H1 (cell line): ENCODE data around the gene OTUD1. TPM values are rescaled to one million over a fixed set of nuclear protein-coding genes. Genes with fewer than 3 reads are reported as not detected.

Experiments
- CTCF ChIA-PET: fragments of 300-600 bp; sonication (Branson Sonifier 250); formaldehyde crosslinking; loops from one replicate; lab custom pipeline; 2021; ENCODE audit not compliant: partially characterized antibody; lab: Charles Lee
- POLR2A ChIA-PET: fragments of 300-600 bp; sonication (Branson Sonifier 250); formaldehyde crosslinking; loops from one replicate; lab custom pipeline; 2021; ENCODE audit warnings: inconsistent platforms; ENCODE audit not compliant: partially characterized antibody; lab: Charles Lee
- DNase-seq, 2 experiments: peaks; one replicate each; pipeline versions ENCODE4 v3.0.0 to v3.0.0-alpha.2; 2010 to 2022; ENCODE audit warnings: low spot score in 2 of 2, low read depth in 1 of 2, mixed read lengths in 1 of 2
- FAIRE-seq: peaks from 2 replicates; lab custom pipeline; 2011; peaks lifted over from hg19 to GRCh38; lab: Jason Lieb, UNC
- H2AFZ ChIP-seq: 2 replicates; pipeline ENCODE4 v1.8.1; 2012; ENCODE audit warnings: low read length, inconsistent platforms
- H2AK5ac ChIP-seq: 2 replicates; pipeline ENCODE4 v1.6.1; 2013; ENCODE audit warnings: low read depth, low read length
- H2BK120ac ChIP-seq: replicated peaks from 2 replicates; pipeline ENCODE3; 2013; ENCODE audit warnings: low read depth, low read length, inconsistent platforms
- H2BK12ac ChIP-seq: 2 replicates; pipeline ENCODE4 v1.6.1; 2013; ENCODE audit warnings: low read depth, low read length
- H2BK15ac ChIP-seq: 2 replicates; pipeline ENCODE4 v1.6.1; 2013; ENCODE audit warnings: low read length
- H2BK20ac ChIP-seq: 2 replicates; pipeline ENCODE4 v1.6.1; 2013; ENCODE audit warnings: low read length
- H2BK5ac ChIP-seq: 2 replicates; pipeline ENCODE4 v1.6.1; 2013; ENCODE audit warnings: low read depth, low read length
- H3K14ac ChIP-seq: 2 replicates; pipeline ENCODE4 v1.6.1; 2013; ENCODE audit warnings: inconsistent platforms; ENCODE audit not compliant: insufficient read length
- H3K18ac ChIP-seq: 2 replicates; pipeline ENCODE4 v1.6.1; 2013; ENCODE audit warnings: low read length; ENCODE audit errors: extremely low read depth
- H3K23ac ChIP-seq: 2 replicates; pipeline ENCODE4 v1.6.1; 2013; ENCODE audit warnings: inconsistent platforms; ENCODE audit not compliant: insufficient read length
- H3K23me2 ChIP-seq: 2 replicates; pipeline ENCODE4 v1.6.1; 2013; ENCODE audit warnings: low read depth, low read length
- H3K27ac ChIP-seq: 2 replicates; pipeline ENCODE4 v1.6.1; 2011; ENCODE audit warnings: low read depth, low read length, inconsistent platforms
- H3K27me3 ChIP-seq, 4 experiments: replicated peaks in 1 of 4; 1 replicate in 1 of 4; 2 replicates in 3 of 4; pipeline versions ENCODE4 v1.6.1 to v1.8.1; 2011 to 2013; ENCODE audit warnings: low read length in 3 of 4, mild to moderate bottlenecking in 3 of 4, inconsistent platforms in 2 of 4, mixed read lengths in 2 of 4, moderate library complexity in 1 of 4; ENCODE audit not compliant: control insufficient read depth in 3 of 4, insufficient read depth in 3 of 4; ENCODE audit errors: extremely low read depth in 1 of 4
- H3K36me3 ChIP-seq, 4 experiments: 2 replicates each; pipeline versions ENCODE4 v1.6.1 to v1.8.1; 2011 to 2013; ENCODE audit warnings: mild to moderate bottlenecking in 4 of 4, low read length in 3 of 4, moderate library complexity in 2 of 4, control low read depth in 1 of 4, inconsistent platforms in 1 of 4; ENCODE audit not compliant: insufficient read depth in 4 of 4, control insufficient read depth in 2 of 4
- H3K4ac ChIP-seq: replicated peaks from 2 replicates; pipeline ENCODE3; 2013; ENCODE audit warnings: low read length, low read depth, mixed read lengths, inconsistent platforms; ENCODE audit not compliant: insufficient read length
- H3K4me1 ChIP-seq, 4 experiments: replicated peaks in 1 of 4; 1 replicate in 1 of 4; 2 replicates in 3 of 4; pipeline versions ENCODE4 v1.6.1 to v1.8.1; 2011 to 2013; ENCODE audit warnings: low read length in 3 of 4, inconsistent platforms in 2 of 4, mixed read lengths in 1 of 4; ENCODE audit not compliant: insufficient read depth in 4 of 4, control insufficient read depth in 3 of 4
- H3K4me2 ChIP-seq, 2 experiments: 2 replicates each; pipeline versions ENCODE4 v1.6.1 to v1.8.1; 2011 to 2013; ENCODE audit warnings: low read depth in 2 of 2, low read length in 2 of 2, control low read depth in 1 of 2, inconsistent platforms in 1 of 2, mild to moderate bottlenecking in 1 of 2; ENCODE audit not compliant: insufficient read depth in 1 of 2
- H3K4me3 ChIP-seq, 4 experiments: fragments of 200-600, 300-600 bp in 1 of 4; sonication (generic), shearing (Covaris generic), sonication (Bioruptor Twin) in 1 of 4; 2 replicates each; pipeline versions ENCODE4 v1.5.1 to v1.8.1; 2011 to 2016; ENCODE audit warnings: low read length in 4 of 4, low read depth in 3 of 4, control low read depth in 2 of 4, inconsistent platforms in 2 of 4, mild to moderate bottlenecking in 2 of 4, mixed read lengths in 1 of 4, moderate library complexity in 1 of 4; ENCODE audit not compliant: insufficient read depth in 2 of 4; ENCODE audit errors: extremely low read depth in 1 of 4
- H3K56ac ChIP-seq: replicated peaks from 2 replicates; pipeline ENCODE3; 2013; ENCODE audit warnings: low read depth, mild to moderate bottlenecking, mixed read lengths, low read length, inconsistent platforms; ENCODE audit not compliant: insufficient read length
- H3K79me1 ChIP-seq: 2 replicates; pipeline ENCODE4 v1.6.1; 2013; ENCODE audit warnings: low read depth, low read length, control low read depth
- H3K79me2 ChIP-seq, 2 experiments: 2 replicates each; pipeline versions ENCODE4 v1.6.1 to v1.8.1; 2012 to 2013; ENCODE audit warnings: low read length in 2 of 2, mild to moderate bottlenecking in 2 of 2, inconsistent platforms in 1 of 2; ENCODE audit not compliant: insufficient read depth in 2 of 2, control insufficient read depth in 1 of 2
- H3K9ac ChIP-seq, 4 experiments: replicated peaks in 1 of 4; 1 replicate in 1 of 4; 2 replicates in 3 of 4; pipeline versions ENCODE4 v1.6.1 to v1.8.1; 2011 to 2013; ENCODE audit warnings: low read depth in 3 of 4, low read length in 3 of 4, control low read depth in 2 of 4, mild to moderate bottlenecking in 2 of 4, moderate library complexity in 2 of 4, inconsistent platforms in 1 of 4; ENCODE audit errors: extremely low read depth in 1 of 4
- H3K9me3 ChIP-seq, 2 experiments: 2 replicates each; pipeline versions ENCODE4 v1.6.1 to v1.8.1; 2012 to 2013; ENCODE audit warnings: mild to moderate bottlenecking in 2 of 2, moderate library complexity in 2 of 2, control low read depth in 1 of 2, inconsistent platforms in 1 of 2, low read depth in 1 of 2, low read length in 1 of 2, mixed read lengths in 1 of 2; ENCODE audit not compliant: insufficient read depth in 2 of 2
- H4K20me1 ChIP-seq, 2 experiments: replicated peaks in 1 of 2; 2 replicates each; pipeline versions ENCODE3 to v1.8.1; 2011 to 2013; ENCODE audit warnings: inconsistent platforms in 2 of 2, low read length in 2 of 2, mild to moderate bottlenecking in 1 of 2; ENCODE audit not compliant: insufficient read depth in 2 of 2, control insufficient read depth in 1 of 2
- H4K5ac ChIP-seq: 2 replicates; pipeline ENCODE4 v1.6.1; 2013; ENCODE audit warnings: low read length, low read depth, mixed read lengths, inconsistent platforms; ENCODE audit not compliant: insufficient read length
- H4K8ac ChIP-seq: 2 replicates; pipeline ENCODE4 v1.8.0; 2013; ENCODE audit warnings: mild to moderate bottlenecking, moderate library complexity, low read length, inconsistent platforms; ENCODE audit not compliant: insufficient read depth; ENCODE audit errors: extremely low read depth
- H4K91ac ChIP-seq: replicated peaks from 2 replicates; pipeline ENCODE3; 2013; ENCODE audit warnings: low read length, mixed read lengths, inconsistent platforms; ENCODE audit not compliant: insufficient read length
- ASH2L ChIP-seq: fragments of 200-600, 300-600 bp; sonication (generic); IDR thresholded peaks from one replicate; pipeline ENCODE4 v1.7.1; 2017; ENCODE audit warnings: low read length
- CREB1 ChIP-seq: IDR thresholded peaks from 2 replicates; pipeline ENCODE4 v1.6.1; 2012; ENCODE audit warnings: inconsistent platforms
- FOSL1 ChIP-seq: IDR thresholded peaks from 2 replicates; pipeline ENCODE4 v1.6.1; 2011; ENCODE audit warnings: mild to moderate bottlenecking, low read depth, low read length, moderate library complexity; ENCODE audit not compliant: insufficient read depth
- KDM4A ChIP-seq: IDR thresholded peaks from one replicate; pipeline ENCODE4 v1.7.1; 2012; ENCODE audit warnings: low read depth, mild to moderate bottlenecking, moderate library complexity, low read length, inconsistent platforms; ENCODE audit not compliant: severe bottlenecking
- NANOG ChIP-seq: IDR thresholded peaks from 2 replicates; pipeline ENCODE4 v1.6.1; 2011; ENCODE audit warnings: low read length, low read depth, mild to moderate bottlenecking, inconsistent platforms; ENCODE audit not compliant: insufficient read depth, poor library complexity, severe bottlenecking
- PHF8 ChIP-seq: fragments of 200-600 bp; sonication (generic); conservative IDR thresholded peaks from 2 replicates; pipeline ENCODE4 v1.7.1; 2012; ENCODE audit warnings: low read depth, mild to moderate bottlenecking, inconsistent platforms, low read length, moderate library complexity
- POLR2AphosphoS5 ChIP-seq: IDR thresholded peaks from 2 replicates; pipeline ENCODE4 v1.6.1; 2011; ENCODE audit warnings: low read depth, low read length
- RAD21 ChIP-seq, 2 experiments: IDR thresholded peaks in 1 of 2; conservative IDR thresholded peaks in 1 of 2; 2 replicates each; pipeline ENCODE4 v1.6.1; 2011; ENCODE audit warnings: low read depth in 2 of 2, low read length in 2 of 2, improper control_type of control experiment in 1 of 2, inconsistent platforms in 1 of 2, mild to moderate bottlenecking in 1 of 2, moderate library complexity in 1 of 2
- RXRA ChIP-seq: IDR thresholded peaks from 2 replicates; pipeline ENCODE4 v1.6.1; 2011; ENCODE audit warnings: low read depth, mild to moderate bottlenecking, low read length, moderate library complexity; ENCODE audit not compliant: insufficient read depth
- SIX5 ChIP-seq: IDR thresholded peaks from 2 replicates; pipeline ENCODE4 v1.6.1; 2011; ENCODE audit warnings: mild to moderate bottlenecking, low read depth, low read length
- YY1 ChIP-seq: IDR thresholded peaks from 2 replicates; pipeline ENCODE4 v1.6.1; 2011; ENCODE audit warnings: low read depth, mild to moderate bottlenecking, low read length
- WGBS, 2 experiments: shearing (Covaris generic) in 1 of 2; methylation state at CpG; one replicate each; pipeline versions ENCODE4 v1.1.6 to v1.1.7; 2013 to 2015; ENCODE audit warnings: low lambda C conversion rate in 2 of 2, mixed read lengths in 2 of 2, inconsistent platforms in 1 of 2, low coverage in 1 of 2, missing lambda C conversion rate in 1 of 2; ENCODE audit not compliant: insufficient replicate concordance in 2 of 2, insufficient coverage in 1 of 2, insufficient read length in 1 of 2; ENCODE audit errors: extremely low coverage in 1 of 2, missing lambda C conversion rate in 1 of 2; 5-methylcytosine and 5-hydroxymethylcytosine counted together
- polyA plus RNA-seq, 7 experiments: library from polyadenylated mRNA; depleted of rRNA in 3 of 7; stranded (reverse) in 5 of 7; unstranded in 2 of 7; fragments of >200 nt in 5 of 7; fragments of 200-250 nt in 2 of 7; gene quantifications; 1 replicate in 5 of 7; 2 replicates in 1 of 7; 4 replicates in 1 of 7; pipeline versions ENCODE4 v1.2.1 to v1.2.3, GENCODE V29; 2011 to 2013; ENCODE audit warnings: missing spikeins in 2 of 7, mixed read lengths in 2 of 7
- total RNA-seq: library from RNA; stranded (reverse); fragmentation: NEBNext Ultra II Directional; extraction: Animal tissue kit (Norgen Biotek cat#: 25700); gene quantifications from 2 replicates; pipeline ENCODE4 v1.2.1, GENCODE V29; 2021
- TF ChIP-seq, protein P1 (sequence below): IDR thresholded peaks from 2 replicates; pipeline ENCODE4 v1.6.1; 2012; ENCODE audit warnings: low read length, inconsistent platforms

OTUD1 gene
- total and polyA plus RNA-seq, 2 of the 8 experiments (the other 6 are each of a cell fraction or from before 2014, with no cell fraction given) = 1.3 to 7.1 TPM

DNA sequence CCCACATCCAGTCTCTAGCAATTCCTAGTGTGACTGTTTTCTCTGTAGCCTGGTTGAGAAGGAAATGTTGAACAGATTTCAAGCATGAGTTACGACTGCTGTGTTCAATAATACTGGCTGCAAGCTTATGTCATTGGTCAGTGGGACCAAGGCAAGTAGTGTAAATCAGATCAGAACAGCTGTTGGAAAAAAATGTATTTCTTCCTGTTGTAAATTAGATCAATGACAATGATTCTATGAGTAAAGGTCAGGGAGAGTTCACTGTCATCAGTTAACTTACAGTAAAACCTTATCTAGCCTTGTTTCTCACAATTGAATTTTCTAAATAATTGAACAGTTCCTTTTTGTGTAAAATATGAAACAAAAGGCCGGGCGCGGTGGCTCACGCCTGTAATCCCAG is 6.7 kb downstream of the OTUD1 start:
- H3K36me3 ChIP-seq = no peaks in the 10 kb centered on the region
- no peak overlapping the region for H3K23ac ChIP-seq
- no peak for DNase-seq
- H2AK5ac ChIP-seq = no peak overlapping the region
- H3K56ac ChIP-seq = no peak overlapping the region
- H3K4me1 ChIP-seq = peaks cover 0 to 3% (median 1%) of the 10 kb centered on the region in 4 experiments; a peak in 3 of 7 replicates
- no peaks in the 10 kb centered on the region for H3K9me3 ChIP-seq
- H3K4me3 ChIP-seq = no peak overlapping the region
- no peak overlapping the region for H3K9ac ChIP-seq
- 96% methylated on average over 5 of the region's 5 CpGs; no CpG with 5 or more reads in 1 of the 2 experiments for WGBS, 2 experiments
- no peak overlapping the region for H3K4me2 ChIP-seq
- no peaks in the 10 kb centered on the region for H3K79me1 ChIP-seq
- H3K23me2 ChIP-seq = no peaks in the 10 kb centered on the region
- no peak for TF ChIP-seq NANOG
- no peak for TF ChIP-seq FOSL1
- TF ChIP-seq CREB1 = no peak
- TF ChIP-seq POLR2AphosphoS5 = no peak
- TF ChIP-seq PHF8 = no peak
- TF ChIP-seq SIX5 = no peak
- TF ChIP-seq KDM4A = no peak
- no peak for TF ChIP-seq YY1
- no peak for TF ChIP-seq ASH2L
- TF ChIP-seq RAD21 (IDR thresholded peaks at IDR 0.05 in 1 of 2, conservative IDR thresholded peaks at IDR 0.05 in 1 of 2; ENCODE audit: low read depth in 2 of 2, low read length in 2 of 2) = no peak
- TF ChIP-seq, protein P1, sequence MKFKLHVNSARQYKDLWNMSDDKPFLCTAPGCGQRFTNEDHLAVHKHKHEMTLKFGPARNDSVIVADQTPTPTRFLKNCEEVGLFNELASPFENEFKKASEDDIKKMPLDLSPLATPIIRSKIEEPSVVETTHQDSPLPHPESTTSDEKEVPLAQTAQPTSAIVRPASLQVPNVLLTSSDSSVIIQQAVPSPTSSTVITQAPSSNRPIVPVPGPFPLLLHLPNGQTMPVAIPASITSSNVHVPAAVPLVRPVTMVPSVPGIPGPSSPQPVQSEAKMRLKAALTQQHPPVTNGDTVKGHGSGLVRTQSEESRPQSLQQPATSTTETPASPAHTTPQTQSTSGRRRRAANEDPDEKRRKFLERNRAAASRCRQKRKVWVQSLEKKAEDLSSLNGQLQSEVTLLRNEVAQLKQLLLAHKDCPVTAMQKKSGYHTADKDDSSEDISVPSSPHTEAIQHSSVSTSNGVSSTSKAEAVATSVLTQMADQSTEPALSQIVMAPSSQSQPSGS = no peak
- no peak for TF ChIP-seq RXRA
- H3K14ac ChIP-seq = no peak overlapping the region
- H4K91ac ChIP-seq = no peak overlapping the region
- ChIA-PET CTCF (interaction anchor here (0.9 kb wide), 1 partner anchor 287 kb away, joined by 3 read pairs; no protein-coding TSS in a partner anchor), POLR2A (no interaction called here)
- H2BK15ac ChIP-seq = no peak overlapping the region
- H3K79me2 ChIP-seq = peaks cover 0 to 19% of the 10 kb centered on the region in 2 experiments; a peak in 2 of 4 replicates
- H2BK20ac ChIP-seq = no peak overlapping the region
- peaks cover 0 to 3% of the 10 kb centered on the region in 2 experiments for H4K20me1 ChIP-seq
- H3K18ac ChIP-seq = no peak overlapping the region
- H2BK5ac ChIP-seq = no peak overlapping the region
- FAIRE-seq = no peak
- no peak overlapping the region for H3K4ac ChIP-seq
- no peak overlapping the region for H4K8ac ChIP-seq
- H3K27ac ChIP-seq = no peak overlapping the region
- no peak overlapping the region for H4K5ac ChIP-seq
- H2BK120ac ChIP-seq = no peak overlapping the region
- no peak overlapping the region for H2AFZ ChIP-seq
- no peak overlapping the region for H2BK12ac ChIP-seq
- H3K27me3 ChIP-seq = no peaks in the 10 kb centered on the region
